Limb (tissue), 2 donors: ENCODE measurements around the gene FGGY.
"Not testable (repeated sequence)": the region's sequence is repeated elsewhere in the genome, so short reads cannot be mapped to it uniquely, and the experiment has no call there.

Experiments used
- DNase-seq, 2 donors: peaks; one replicate each; pipeline ENCODE4 v3.0.0-alpha.2; 2016; ENCODE audit errors: extremely low spot score in 2 of 2

FGGY gene

GRCh38 chr1:59509341-59509875 is 212.5 kb downstream of the FGGY start:
- no peak for DNase-seq

- no peak for DNase-seq
These were observed 213.4 kb downstream of the FGGY start for GRCh38 chr1:59510249-59510648.

- DNase-seq, result no peak
These were observed 214.9 kb downstream of the FGGY start for GRCh38 chr1:59511476-59512465.

- DNase-seq, result no peak
These were observed 215.8 kb downstream of the FGGY start for GRCh38 chr1:59512702-59513101.

GRCh38 chr1:59514061-59514909 is 217.4 kb downstream of the FGGY start:
- DNase-seq, result no peak

GRCh38 chr1:59516881-59517280 is 220.0 kb downstream of the FGGY start:
- DNase-seq, result no peak

GRCh38 chr1:59520194-59520593 is 223.3 kb downstream of the FGGY start:
- DNase-seq, result no peak

GRCh38 chr1:59520827-59521418 is 224.0 kb downstream of the FGGY start:
- DNase-seq, result no peak

GRCh38 chr1:59521456-59521855 is 224.6 kb downstream of the FGGY start:
- DNase-seq, result no peak

GRCh38 chr1:59522925-59523505 is 226.1 kb downstream of the FGGY start:
- DNase-seq, result no peak

GRCh38 chr1:59523745-59524450 is 227.0 kb downstream of the FGGY start:
- no peak for DNase-seq

- DNase-seq, result no peak
These were observed 229.3 kb downstream of the FGGY start for GRCh38 chr1:59526240-59526639.

- no peak for DNase-seq
These were observed 231.6 kb downstream of the FGGY start for GRCh38 chr1:59528471-59528870.

GRCh38 chr1:59528900-59529299 is 232.0 kb downstream of the FGGY start:
- no peak for DNase-seq

GRCh38 chr1:59530119-59530518 is 233.2 kb downstream of the FGGY start:
- DNase-seq, result no peak

GRCh38 chr1:59532102-59532501 is 235.2 kb downstream of the FGGY start:
- no peak for DNase-seq

GRCh38 chr1:59538476-59538875 is 241.6 kb downstream of the FGGY start:
- DNase-seq, result not testable (repeated sequence)

GRCh38 chr1:59539961-59540681 is 243.2 kb downstream of the FGGY start:
- no peak for DNase-seq

- no peak for DNase-seq
These were observed 244.3 kb downstream of the FGGY start for GRCh38 chr1:59541161-59541560.

- DNase-seq, result no peak
These were observed 245.0 kb downstream of the FGGY start for GRCh38 chr1:59541891-59542290.
